Naive thymus-derived CD4-positive, alpha-beta T cell (primary cell): Measurements from ENCODE around the gene FILIP1L. TPM values are rescaled to one million over a fixed set of nuclear protein-coding genes. Genes with fewer than 3 reads are reported as not detected.

Experiments
- ATAC-seq: fragments of 150-1000 bp; cut with Tn5 transposase; 2 replicates; pipeline ENCODE4 v1.10.0; 2021; ENCODE audit warnings: mild to moderate bottlenecking, moderate library complexity
- CTCF ChIA-PET: fragments of 350-600 bp; sonication (Branson Sonifier 250); formaldehyde crosslinking; loops from one replicate; lab custom pipeline; 2021; ENCODE audit warnings: antibody characterized with exemption; lab: Charles Lee
- POLR2A ChIA-PET: fragments of 350-600 bp; sonication (Branson Sonifier 250); formaldehyde crosslinking; loops from one replicate; lab custom pipeline; 2021; ENCODE audit warnings: antibody characterized with exemption, inconsistent platforms; lab: Charles Lee
- DNase-seq, 9 donors: peaks; one replicate each; pipeline versions ENCODE4 v3.0.0 to v3.0.0-alpha.2; 2020 to 2022; ENCODE audit warnings: mixed read lengths in 1 of 9
- H3K27ac ChIP-seq: one replicate; pipeline ENCODE4 v1.7.0; 2013; ENCODE audit warnings: mild to moderate bottlenecking, low read depth, low read length, moderate library complexity
- H3K27me3 ChIP-seq, 2 donors: one replicate each; pipeline ENCODE4 v1.7.0; 2013; ENCODE audit warnings: low read length in 2 of 2, mild to moderate bottlenecking in 2 of 2, moderate library complexity in 2 of 2; ENCODE audit not compliant: control insufficient read depth in 2 of 2, insufficient read depth in 2 of 2
- H3K36me3 ChIP-seq, 3 experiments: 1 replicate in 2 of 3; 2 replicates in 1 of 3; pipeline ENCODE4 v1.7.0; 2013; ENCODE audit warnings: low read length in 3 of 3, mild to moderate bottlenecking in 3 of 3, moderate library complexity in 1 of 3; ENCODE audit not compliant: insufficient read depth in 3 of 3, control insufficient read depth in 2 of 3
- H3K4me1 ChIP-seq, 2 donors: one replicate each; pipeline ENCODE4 v1.7.0; 2013; ENCODE audit warnings: low read length in 2 of 2, mild to moderate bottlenecking in 2 of 2, moderate library complexity in 1 of 2; ENCODE audit not compliant: control insufficient read depth in 2 of 2, insufficient read depth in 2 of 2
- H3K4me3 ChIP-seq: 2 replicates; pipeline ENCODE4 v1.7.0; 2013; ENCODE audit warnings: mild to moderate bottlenecking, low read length
- H3K9me3 ChIP-seq, 3 experiments: 1 replicate in 2 of 3; 2 replicates in 1 of 3; pipeline ENCODE4 v1.7.0; 2013; ENCODE audit warnings: low read length in 3 of 3; ENCODE audit not compliant: control insufficient read depth in 2 of 3
- H3K27ac Mint-ChIP-seq, 9 donors: one replicate each; pipeline ENCODE4 v1.8.0; 2020 to 2022; ENCODE audit warnings: mixed read lengths in 9 of 9, mild to moderate bottlenecking in 8 of 9, moderate library complexity in 5 of 9, inconsistent platforms in 2 of 9
- H3K27me3 Mint-ChIP-seq, 5 donors: one replicate each; pipeline ENCODE4 v1.8.0; 2021 to 2022; ENCODE audit warnings: mixed read lengths in 5 of 5, mild to moderate bottlenecking in 1 of 5
- H3K36me3 Mint-ChIP-seq, 5 donors: one replicate each; pipeline ENCODE4 v1.8.0; 2020 to 2022; ENCODE audit warnings: mixed read lengths in 5 of 5, mild to moderate bottlenecking in 3 of 5, inconsistent platforms in 1 of 5
- H3K4me1 Mint-ChIP-seq, 7 donors: one replicate each; pipeline ENCODE4 v1.8.0; 2020 to 2022; ENCODE audit warnings: mixed read lengths in 7 of 7, mild to moderate bottlenecking in 3 of 7, inconsistent platforms in 1 of 7
- H3K4me3 Mint-ChIP-seq, 10 donors: one replicate each; pipeline ENCODE4 v1.8.0; 2020 to 2022; ENCODE audit warnings: mild to moderate bottlenecking in 10 of 10, mixed read lengths in 10 of 10, moderate library complexity in 6 of 10, inconsistent platforms in 2 of 10
- H3K9me3 Mint-ChIP-seq, 11 donors: one replicate each; pipeline ENCODE4 v1.8.0; 2020 to 2022; ENCODE audit warnings: mixed read lengths in 11 of 11, mild to moderate bottlenecking in 4 of 11, inconsistent platforms in 1 of 11, moderate library complexity in 1 of 11
- intact Hi-C, 2 donors: fragments of 100-400 bp; cut with micrococcal nuclease; formaldehyde crosslinking; loops; one replicate each; pipeline ENCODE4 v1.15.1; 2023
- polyA plus RNA-seq, 2 donors: library from polyadenylated mRNA; unstranded; fragments of 300-500 nt; fragmentation: Illumina TruSeq; gene quantifications; one replicate each; pipeline ENCODE4 v1.2.3, GENCODE V29; 2021
- total RNA-seq, 6 experiments: library from RNA in 5 of 6; stranded (reverse) in 5 of 6; gene quantifications; 1 replicate in 5 of 6; 2 replicates in 1 of 6; pipeline ENCODE4 v1.2.3 and lab custom pipeline; 2021 to 2026

The FILIP1L gene
- total and polyA plus RNA-seq, 7 experiments from 2014 or later, result 0.13 to 6.7 (median 0.39) TPM; not detected in 2

GRCh38 chr3:100129941-100130340 is 15.6 kb upstream of the FILIP1L start:
- no peak overlapping the region for H3K27ac Mint-ChIP-seq
- H3K27me3 ChIP-seq, result no peaks in the 10 kb centered on the region
- no peaks in the 10 kb centered on the region for H3K9me3 Mint-ChIP-seq
- H3K4me1 Mint-ChIP-seq, result peaks cover 0 to 2% (median 0%) of the 10 kb centered on the region in 7 donors
- no peak overlapping the region for H3K4me3 ChIP-seq
- ChIA-PET POLR2A (no interaction called here), CTCF (no interaction called here)
- intact Hi-C loops, result no loop called here
- H3K4me3 Mint-ChIP-seq, result peak overlapping the region in 1 of 10 donors; percentile 12
- H3K9me3 ChIP-seq, result no peaks in the 10 kb centered on the region
- no peaks in the 10 kb centered on the region for H3K4me1 ChIP-seq
- no peaks in the 10 kb centered on the region for H3K27me3 Mint-ChIP-seq
- H3K36me3 ChIP-seq, result no peaks in the 10 kb centered on the region
- ATAC-seq (no peak), DNase-seq (no peak)
- no peak overlapping the region for H3K27ac ChIP-seq
- H3K36me3 Mint-ChIP-seq, result peaks cover 0 to 17% (median 0%) of the 10 kb centered on the region in 5 donors

- H3K9me3 Mint-ChIP-seq, result no peaks in the 10 kb centered on the region
- DNase-seq, result no peak
- H3K9me3 ChIP-seq, result no peaks in the 10 kb centered on the region
- peaks cover 0 to 2% (median 0%) of the 10 kb centered on the region in 7 donors for H3K4me1 Mint-ChIP-seq
- no peak overlapping the region for H3K27ac Mint-ChIP-seq
- no peak overlapping the region for H3K27ac ChIP-seq
- no peaks in the 10 kb centered on the region for H3K4me1 ChIP-seq
- H3K36me3 Mint-ChIP-seq, result peaks cover 0 to 20% (median 3%) of the 10 kb centered on the region in 5 donors
- CTCF ChIA-PET, result no interaction called here
- intact Hi-C loops, result no loop called here
- ATAC-seq, result no peak
- POLR2A ChIA-PET, result no interaction called here
- no peak overlapping the region for H3K4me3 ChIP-seq
- no peaks in the 10 kb centered on the region for H3K27me3 Mint-ChIP-seq
- H3K36me3 ChIP-seq, result no peaks in the 10 kb centered on the region
- no peaks in the 10 kb centered on the region for H3K27me3 ChIP-seq
- H3K4me3 Mint-ChIP-seq, result no peak overlapping the region
Observed at GRCh38 chr3:100128565-100128964, 14.3 kb upstream of the FILIP1L start.

- H3K27ac Mint-ChIP-seq, result no peak overlapping the region
- DNase-seq, result no peak
Observed at GRCh38 chr3:100127792-100128191, 13.5 kb upstream of the FILIP1L start.

GRCh38 chr3:100125161-100125938 is 11.0 kb upstream of the FILIP1L start:
- no peaks in the 10 kb centered on the region for H3K27me3 Mint-ChIP-seq

More at GRCh38 chr3:100127792-100128191, 13.5 kb upstream of the FILIP1L start:
- Histone ChIP-seq H3K4me1 (no peaks in the 10 kb centered on the region), H3K27me3 (no peaks in the 10 kb centered on the region), H3K36me3 (no peaks in the 10 kb centered on the region), H3K4me3 (no peak overlapping the region), H3K9me3 (no peaks in the 10 kb centered on the region), H3K27ac (no peak overlapping the region)
- ATAC-seq, result no peak
- Mint-ChIP-seq H3K4me1 (peaks cover 0 to 2% (median 0%) of the 10 kb centered on the region in 7 donors), H3K9me3 (no peaks in the 10 kb centered on the region), H3K36me3 (peaks cover 0 to 27% (median 3%) of the 10 kb centered on the region in 5 donors), H3K27me3 (no peaks in the 10 kb centered on the region), H3K4me3 (no peak overlapping the region)
- CTCF ChIA-PET, result no interaction called here
- POLR2A ChIA-PET, result no interaction called here
- intact Hi-C loops, result no loop called here

GRCh38 chr3:100124201-100124761 is 10.0 kb upstream of the FILIP1L start:
- Mint-ChIP-seq H3K36me3 (peaks cover 1 to 26% (median 3%) of the 10 kb centered on the region in 5 donors), H3K4me1 (peaks cover 0 to 2% (median 0%) of the 10 kb centered on the region in 7 donors), H3K4me3 (no peak overlapping the region), H3K27me3 (peaks cover 0 to 2% (median 0%) of the 10 kb centered on the region in 5 donors), H3K27ac (no peak overlapping the region), H3K9me3 (peaks cover 0 to 3% (median 0%) of the 10 kb centered on the region in 11 donors)
- Histone ChIP-seq H3K4me1 (no peaks in the 10 kb centered on the region), H3K36me3 (no peaks in the 10 kb centered on the region), H3K9me3 (no peaks in the 10 kb centered on the region), H3K27me3 (no peaks in the 10 kb centered on the region), H3K4me3 (no peak overlapping the region), H3K27ac (no peak overlapping the region)
- ChIA-PET CTCF (no interaction called here), POLR2A (no interaction called here)
- DNase-seq, result no peak
- no peak for ATAC-seq
- intact Hi-C loops, result no loop called here

More at GRCh38 chr3:100125161-100125938, 11.0 kb upstream of the FILIP1L start:
- Histone ChIP-seq H3K27ac (no peak overlapping the region), H3K27me3 (no peaks in the 10 kb centered on the region), H3K36me3 (no peaks in the 10 kb centered on the region), H3K4me3 (no peak overlapping the region), H3K9me3 (no peaks in the 10 kb centered on the region), H3K4me1 (no peaks in the 10 kb centered on the region)
- ChIA-PET CTCF (no interaction called here), POLR2A (no interaction called here)
- Mint-ChIP-seq H3K27ac (no peak overlapping the region), H3K4me3 (no peak overlapping the region), H3K9me3 (peaks cover 0 to 2% (median 0%) of the 10 kb centered on the region in 11 donors), H3K4me1 (peaks cover 0 to 2% (median 0%) of the 10 kb centered on the region in 7 donors), H3K36me3 (peaks cover 0 to 28% (median 3%) of the 10 kb centered on the region in 5 donors)
- ATAC-seq (no peak), DNase-seq (no peak)
- intact Hi-C loops, result no loop called here

- no peaks in the 10 kb centered on the region for H3K4me1 ChIP-seq
- DNase-seq (no peak), ATAC-seq (no peak)
- H3K4me3 ChIP-seq, result no peak overlapping the region
- no peak overlapping the region for H3K27ac ChIP-seq
- H3K27me3 Mint-ChIP-seq, result peaks cover 0 to 2% (median 0%) of the 10 kb centered on the region in 5 donors
- intact Hi-C loops, result no loop called here
- no peak overlapping the region for H3K27ac Mint-ChIP-seq
- no peak overlapping the region for H3K4me3 Mint-ChIP-seq
- H3K36me3 ChIP-seq, result no peaks in the 10 kb centered on the region
- H3K9me3 Mint-ChIP-seq, result peaks cover 0 to 4% (median 0%) of the 10 kb centered on the region in 11 donors
- H3K9me3 ChIP-seq, result no peaks in the 10 kb centered on the region
- POLR2A ChIA-PET, result no interaction called here
- H3K27me3 ChIP-seq, result no peaks in the 10 kb centered on the region
- peaks cover 0 to 2% (median 0%) of the 10 kb centered on the region in 7 donors for H3K4me1 Mint-ChIP-seq
- CTCF ChIA-PET, result no interaction called here
- H3K36me3 Mint-ChIP-seq, result peaks cover 1 to 22% (median 3%) of the 10 kb centered on the region in 5 donors
Observed at GRCh38 chr3:100123112-100123511, 8.8 kb upstream of the FILIP1L start.
